HuH-7 (cell line): ENCODE measurements around the gene CRYGN.

Source experiments
- DNase-seq: peaks from one replicate; pipeline ENCODE4 v3.0.0; 2011; ENCODE audit warnings: low spot score

Gene CRYGN

DNA sequence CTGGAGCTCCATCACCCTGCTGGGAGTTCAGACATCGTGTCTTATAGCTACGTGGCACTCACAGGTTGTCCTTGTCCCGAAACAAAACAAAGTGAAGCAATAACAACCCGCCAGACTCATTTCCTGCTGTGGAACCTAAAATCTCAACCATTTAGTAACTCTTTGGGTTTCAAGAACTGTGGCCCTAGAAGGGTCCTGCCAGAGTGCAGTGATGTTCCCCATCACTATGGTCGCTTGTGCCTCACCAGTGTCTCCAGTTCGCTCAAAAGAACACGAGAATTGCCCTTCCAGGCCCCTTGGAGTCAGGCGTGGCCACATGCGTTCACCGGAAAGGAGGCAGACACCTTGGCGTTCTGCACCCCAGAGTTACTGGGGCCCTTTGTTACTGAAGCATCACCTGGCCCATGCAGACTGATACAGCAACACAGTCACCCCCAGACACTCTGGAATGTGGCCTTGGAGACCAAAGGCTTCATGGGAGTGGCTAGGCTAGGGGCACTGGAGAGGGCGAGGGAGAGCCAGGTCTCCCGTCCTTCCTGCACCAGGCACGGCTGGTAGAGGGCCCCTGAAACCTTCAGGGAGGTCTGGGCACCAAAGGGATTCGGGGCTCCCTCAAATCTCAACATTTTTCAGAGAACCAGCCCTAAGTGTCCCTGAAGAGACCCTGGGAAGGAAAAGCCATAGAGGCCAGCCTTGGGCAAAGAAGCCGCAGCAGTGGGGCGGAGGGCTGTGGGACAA is 908 bp downstream of the CRYGN start:
- DNase-seq = no peak

DNA sequence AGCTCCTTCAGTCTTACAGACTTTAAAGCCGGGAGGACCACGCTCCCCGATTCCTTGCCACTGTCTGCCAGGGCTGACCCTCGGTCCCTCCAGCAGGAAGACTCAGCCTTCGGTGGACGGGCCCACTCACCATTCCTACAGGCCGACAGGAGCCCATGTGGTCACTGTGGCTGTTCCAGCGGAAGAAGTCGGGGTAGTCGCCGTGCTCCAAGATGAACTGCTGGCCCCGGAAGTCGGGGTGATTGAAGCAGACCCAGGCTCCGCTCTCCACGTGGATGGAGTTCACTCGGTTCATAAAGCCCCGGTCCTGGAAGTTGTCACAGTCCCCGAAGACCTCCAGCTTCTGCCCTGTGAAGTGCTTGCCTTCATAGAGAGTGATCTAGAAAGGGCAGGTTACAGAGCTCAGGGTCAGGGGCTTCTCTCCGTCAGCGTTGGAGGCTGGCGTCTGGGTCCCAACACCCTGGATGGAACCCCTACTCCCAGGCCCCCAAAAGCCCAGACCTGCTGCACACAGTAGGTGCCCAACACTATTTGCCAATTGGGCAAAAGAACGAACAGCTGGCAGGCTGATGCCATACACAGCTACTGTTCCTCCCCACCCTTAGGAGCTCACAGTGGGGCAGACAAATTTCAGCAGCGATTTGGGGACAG is 1.9 kb downstream of the CRYGN start:
- DNase-seq = no peak

DNA sequence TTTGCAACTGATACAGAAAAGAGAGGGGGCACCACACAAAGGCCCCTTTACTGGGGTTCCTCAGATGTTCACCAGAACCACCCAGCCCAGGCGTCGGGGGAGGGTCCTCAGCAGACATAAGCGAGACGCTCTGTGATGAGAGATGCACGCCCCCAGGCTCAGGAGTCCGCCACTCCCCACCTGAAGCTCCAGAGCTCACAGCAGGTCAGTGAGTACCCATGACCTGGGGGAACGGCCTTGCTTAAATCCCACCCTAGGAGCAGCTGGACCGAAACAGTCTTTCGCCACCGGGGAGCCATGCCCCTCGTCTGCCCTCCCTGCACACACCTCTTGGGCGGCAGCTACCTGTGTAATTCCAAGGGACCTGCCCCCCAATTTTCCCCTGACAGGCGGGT is 2.8 kb downstream of the CRYGN start:
- DNase-seq = no peak

DNA sequence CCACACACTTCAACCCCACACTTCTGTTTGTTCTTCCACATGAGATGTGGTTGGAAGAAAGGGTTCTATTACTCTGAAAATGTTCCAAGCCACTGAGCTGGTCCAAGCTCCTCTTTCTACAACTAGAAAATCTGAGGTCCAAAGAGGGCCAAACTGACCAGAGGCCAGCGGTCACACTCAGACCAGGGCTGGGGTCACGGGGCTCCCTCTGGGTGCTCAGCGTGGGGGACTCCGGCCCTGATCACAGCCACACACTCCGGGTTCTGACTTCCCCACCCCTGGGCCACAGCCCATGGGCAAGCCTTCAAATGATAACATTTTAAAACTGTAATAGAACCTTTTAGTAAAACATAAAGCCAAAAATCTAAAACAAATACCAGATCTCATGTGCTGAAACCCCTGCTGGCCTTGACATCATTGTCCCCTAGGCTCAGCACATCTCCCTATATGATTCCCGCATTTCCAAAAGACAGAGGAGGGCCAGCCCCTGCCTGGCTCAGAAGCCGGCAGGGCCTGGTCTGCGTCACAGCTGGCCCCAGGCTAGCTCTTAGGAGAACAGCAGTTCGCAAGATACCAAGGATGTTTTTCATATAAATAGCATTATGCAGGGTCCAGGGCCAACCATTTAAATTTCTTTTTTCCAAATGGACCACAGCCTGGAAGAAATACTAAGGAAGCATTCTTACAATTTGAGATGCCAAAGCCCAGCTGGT is 3.3 kb downstream of the CRYGN start:
- no peak for DNase-seq

DNA sequence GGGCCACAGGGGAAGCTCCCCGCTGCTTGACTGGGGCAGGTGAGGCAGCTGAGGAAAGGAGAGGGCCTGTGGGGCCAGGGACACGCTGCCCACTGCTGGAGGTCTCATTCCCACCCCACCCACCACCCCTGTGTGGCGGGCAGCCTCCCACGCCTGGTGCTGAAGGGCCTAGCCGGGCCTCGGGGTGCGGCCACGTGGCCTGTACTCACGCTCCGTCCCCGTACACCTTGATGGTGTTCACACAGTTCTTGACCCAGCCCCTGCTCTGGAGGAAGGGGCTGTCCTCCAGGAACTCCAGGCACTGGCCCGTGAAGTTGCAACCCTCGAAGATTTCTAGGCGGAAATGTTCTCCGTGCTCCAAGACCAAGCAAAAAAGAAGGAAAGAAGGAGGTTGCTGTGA is 4.0 kb downstream of the CRYGN start:
- no peak for DNase-seq

DNA sequence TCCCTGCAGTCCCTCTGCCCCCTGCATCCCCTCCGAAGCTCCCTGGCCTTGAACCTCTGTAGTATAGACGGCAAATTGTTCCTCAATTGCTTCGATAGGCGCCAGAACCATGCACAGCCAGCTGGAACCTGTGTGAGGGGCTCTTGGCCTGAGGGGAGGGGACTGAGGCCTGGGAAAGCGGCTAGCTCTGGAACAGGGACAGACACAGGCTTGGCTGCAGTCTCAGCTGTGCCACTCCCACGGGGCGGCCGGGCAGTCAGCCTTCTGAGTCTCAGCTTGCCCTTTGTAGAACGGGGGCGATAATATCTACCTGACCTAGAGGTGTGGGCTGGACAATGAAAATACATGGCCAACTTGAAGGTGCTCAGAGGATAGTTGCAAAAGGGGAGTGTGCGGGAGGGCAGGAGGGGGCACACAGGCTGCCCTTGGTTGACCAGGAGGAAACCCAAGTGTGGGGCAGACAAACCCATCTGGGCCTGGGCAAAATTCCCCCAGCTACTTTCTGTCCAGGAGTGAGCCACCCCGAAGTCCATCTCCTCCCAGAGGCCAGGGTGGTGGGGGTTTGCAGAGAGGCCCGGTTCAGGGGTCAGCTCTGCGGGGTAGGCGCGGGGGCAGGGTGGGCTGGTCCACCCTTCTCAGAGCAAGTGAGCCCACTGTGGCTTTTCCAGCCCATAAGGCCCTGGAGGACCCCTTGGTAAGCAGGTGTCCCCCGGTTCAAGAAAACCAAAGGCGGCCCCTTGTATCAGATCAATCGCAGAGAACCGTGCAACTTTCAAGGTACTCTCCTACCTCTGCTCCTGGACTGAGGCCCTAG is 4.6 kb downstream of the CRYGN start:
- no peak for DNase-seq

DNA sequence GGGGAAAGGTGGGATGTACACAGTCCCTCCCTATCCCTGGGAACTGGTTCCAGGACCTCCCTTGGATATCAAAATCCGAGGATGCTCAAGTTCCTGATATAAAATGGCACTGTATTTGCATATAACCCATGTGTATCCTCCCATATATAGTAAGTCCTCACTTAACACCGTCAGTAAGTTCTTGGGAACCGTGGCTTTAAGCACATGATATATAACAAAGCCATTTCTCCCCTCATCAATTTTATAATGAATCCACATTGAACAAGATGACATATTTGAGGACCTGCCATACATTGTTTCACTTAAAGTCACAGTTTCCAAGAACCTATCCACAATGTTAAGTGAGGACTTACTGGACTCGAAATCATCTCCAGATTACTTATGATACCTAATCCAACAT is 5.4 kb downstream of the CRYGN start:
- DNase-seq = no peak

DNA sequence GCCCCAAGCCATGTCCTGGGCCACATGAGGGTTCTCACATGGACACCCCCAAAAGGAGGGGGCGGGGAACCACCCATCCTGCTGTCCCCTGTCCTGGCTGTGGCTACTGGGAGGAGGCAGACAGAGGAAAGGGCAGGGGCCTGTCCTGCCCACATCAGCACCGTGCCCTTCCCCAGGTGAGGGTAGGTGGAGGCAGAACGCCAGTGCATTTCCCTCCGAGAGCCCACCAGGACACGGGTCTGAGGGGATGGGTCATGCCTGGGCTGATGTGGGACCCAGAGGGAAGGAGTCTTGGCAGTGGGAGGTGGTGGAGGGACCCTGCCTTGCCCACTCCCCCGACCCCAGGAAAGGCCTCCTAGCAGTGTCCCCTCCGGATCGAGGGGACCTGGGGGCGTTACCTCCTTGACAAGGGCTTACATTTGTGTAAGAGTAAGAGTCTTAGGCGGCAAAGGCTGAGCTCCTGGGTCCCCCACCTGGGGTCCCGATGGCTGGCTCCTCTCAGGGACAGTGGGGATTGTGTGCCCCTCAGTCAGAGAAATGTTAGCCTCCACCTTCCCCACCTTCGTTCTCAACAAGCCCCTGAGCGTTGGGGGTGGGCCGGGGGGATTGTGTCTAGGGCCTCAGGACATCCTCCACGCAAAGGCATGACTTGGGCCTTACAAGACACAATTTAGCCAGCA is 6.1 kb downstream of the CRYGN start:
- DNase-seq = no peak

DNA sequence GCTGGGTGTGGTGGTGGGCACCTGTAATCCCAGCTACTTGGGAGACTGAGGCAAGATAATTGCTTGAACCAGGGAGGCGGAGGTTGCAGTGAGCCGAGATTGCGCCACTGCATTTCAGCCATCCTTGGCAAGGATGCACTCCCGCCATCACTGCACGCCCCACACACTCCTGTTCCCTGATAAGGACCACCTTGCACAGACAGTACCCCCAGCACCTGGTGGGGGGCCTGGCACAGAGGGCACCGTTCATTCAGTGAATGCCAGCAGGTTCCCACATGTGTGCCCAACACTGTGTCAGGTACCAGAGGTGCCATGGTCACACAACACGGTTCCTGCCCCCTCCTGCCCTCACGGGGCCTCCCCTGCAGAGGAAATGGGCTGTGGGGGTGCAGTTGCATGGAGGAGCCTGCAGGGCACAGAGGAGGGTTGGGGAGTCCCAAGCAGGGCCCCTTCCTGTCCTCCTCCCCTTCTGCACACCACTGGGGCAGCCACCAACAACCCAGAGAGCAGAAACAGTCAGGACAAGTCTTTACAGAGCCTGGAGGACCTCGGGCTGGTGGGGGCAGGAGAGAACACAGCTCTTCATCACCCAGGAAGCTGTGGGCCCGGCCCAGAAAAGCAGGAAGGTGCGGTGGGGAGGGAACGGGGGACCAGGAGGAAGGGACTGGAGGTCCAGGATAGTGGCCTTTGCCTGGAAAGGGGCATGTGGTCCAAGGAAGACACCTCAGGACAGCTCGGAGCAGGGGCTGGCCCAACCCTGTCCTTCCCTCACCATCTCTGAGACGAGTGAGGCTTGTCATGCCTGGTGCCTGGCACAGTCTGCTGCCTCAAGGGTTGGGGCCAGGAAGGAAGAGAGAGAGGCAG is 7.1 kb downstream of the CRYGN start:
- DNase-seq = no peak

DNA sequence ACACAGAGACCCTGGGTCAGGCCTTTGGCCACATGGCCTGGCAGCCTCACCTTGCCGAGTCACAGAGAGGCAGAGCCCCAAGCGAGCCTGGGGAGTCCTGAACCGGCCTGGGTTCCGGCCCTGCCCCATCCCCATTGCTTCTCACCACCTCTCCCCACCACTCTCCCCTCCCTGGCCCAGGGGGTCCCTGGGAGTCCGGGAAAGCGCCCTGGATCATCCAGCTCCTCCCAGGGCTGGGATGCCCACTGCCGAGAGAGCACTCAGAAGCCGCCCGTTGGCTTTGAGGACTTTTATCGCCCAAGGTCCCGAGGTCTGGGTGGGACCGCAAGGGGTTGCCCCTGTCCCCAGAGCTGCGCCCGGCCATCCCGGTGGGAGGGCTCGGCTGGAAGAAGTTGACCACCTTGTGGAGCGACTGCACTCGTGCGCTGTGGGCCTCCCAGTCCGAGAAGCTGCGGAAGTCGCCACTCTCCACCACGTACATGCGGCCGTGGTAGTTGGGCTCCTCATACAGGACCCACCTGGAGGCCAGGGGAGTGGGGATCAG is 8.1 kb downstream of the CRYGN start:
- no peak for DNase-seq

DNA sequence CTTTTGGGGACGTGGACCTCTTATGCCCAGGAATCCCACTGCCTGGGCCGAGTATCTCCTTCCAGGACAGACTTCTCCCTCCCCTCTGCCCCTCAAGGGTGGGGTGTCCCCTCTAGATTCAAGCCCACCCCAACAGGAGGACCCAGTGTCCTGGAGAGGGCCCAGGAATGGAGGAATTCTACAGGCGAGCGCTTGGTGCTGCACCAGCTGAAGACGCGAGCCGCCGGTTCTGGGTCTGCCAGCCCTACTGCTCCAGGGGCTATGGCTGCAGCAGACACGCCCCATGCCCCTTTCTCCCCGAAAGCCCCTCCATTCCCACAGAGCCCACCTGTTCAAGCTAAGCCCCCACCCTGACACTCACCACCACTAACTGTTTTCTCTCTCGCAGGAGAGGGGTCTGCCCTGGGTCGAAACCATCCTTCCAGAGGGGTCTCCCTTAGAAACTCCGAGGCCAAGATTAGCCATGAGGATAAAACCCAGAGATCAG is 8.6 kb downstream of the CRYGN start:
- no peak for DNase-seq

DNA sequence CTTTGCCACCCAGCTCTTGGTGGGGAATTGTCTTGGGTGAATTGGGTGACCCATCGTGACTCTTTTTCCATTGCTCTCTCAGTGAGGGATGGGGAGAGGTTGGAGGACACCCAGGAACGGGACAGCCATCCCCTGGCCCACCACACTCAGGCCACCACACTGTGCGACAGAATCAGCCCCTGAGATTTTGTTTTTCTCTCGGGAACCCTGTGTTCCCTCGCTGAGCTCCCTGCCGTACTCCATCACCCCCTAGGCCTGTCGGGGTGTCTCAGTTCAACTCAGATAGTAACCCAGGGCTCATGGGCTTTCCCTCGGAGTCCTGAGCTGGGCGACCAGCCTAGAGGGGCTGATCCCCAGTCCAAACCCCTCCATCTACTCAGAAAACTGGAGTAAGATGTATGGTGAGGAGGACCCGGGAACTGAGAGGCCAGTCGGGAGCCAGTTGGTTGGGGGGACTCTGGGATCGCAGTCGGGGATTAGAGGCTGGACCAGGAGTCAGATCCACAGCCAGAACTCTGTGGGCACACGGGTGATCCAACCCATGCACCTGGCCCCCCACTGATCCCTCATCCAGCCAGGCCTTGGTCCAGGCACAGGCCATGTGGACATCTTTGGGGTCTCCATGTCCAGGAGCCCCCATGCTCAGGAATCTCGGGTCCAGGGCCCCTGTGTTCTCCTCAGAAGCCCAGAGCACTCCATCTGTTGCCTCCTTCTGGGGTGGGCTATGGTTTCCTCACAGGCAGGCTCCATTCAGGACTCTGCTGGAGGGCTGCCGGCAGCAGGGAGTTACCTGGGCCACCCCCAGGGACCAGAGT is 9.3 kb downstream of the CRYGN start:
- no peak for DNase-seq

DNA sequence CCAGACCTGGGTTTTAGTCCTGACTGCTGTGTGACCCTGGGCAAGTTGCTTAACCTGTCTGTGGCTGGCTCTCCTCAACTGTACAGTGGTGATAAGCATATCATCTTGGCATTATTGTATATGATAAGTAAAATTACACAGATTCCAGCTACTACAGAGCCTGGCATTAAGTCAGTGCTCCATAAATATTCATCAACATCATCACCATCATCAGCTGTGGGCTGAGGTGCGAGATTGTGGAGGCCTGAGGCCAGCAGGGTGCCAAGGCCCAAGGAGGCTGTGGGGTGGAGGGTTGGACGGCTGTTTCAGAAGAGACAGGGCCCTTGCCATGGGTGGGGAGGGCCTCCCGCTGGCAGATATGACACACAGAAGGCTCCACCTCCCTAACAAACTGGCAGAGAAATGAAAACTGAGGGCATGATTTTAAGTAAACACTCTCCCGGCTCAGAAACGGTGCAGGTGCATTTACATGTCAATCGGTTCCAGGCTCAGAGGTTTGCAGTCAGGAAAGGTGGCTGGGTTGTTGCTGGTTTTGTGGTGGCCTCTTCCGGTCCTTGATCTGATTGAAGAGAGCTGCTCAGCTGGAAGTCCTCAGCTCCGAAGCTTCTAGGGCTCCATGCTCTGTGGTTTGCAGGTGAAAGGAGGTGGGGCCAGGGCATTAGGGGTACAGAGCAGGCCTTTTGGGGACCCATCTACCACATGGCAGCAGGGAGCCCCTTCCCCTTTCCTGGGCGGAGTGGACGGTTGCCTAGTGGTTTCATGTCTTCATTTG is 10.2 kb downstream of the CRYGN start:
- DNase-seq = no peak

DNA sequence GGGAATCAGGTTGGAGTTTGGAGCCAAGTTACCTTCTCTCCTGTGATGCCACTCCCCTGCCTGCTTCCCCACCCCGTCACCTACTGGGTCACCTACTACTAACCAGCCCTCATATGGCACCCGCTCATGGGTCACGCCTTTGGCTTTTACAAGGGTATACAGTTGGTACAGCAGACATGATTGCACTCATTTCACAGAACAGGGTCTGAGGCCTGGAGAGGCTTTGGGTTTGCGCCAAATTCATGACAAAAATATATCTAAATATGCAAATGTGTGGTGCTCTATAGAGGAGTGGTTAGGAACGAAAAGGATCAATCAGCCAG is 10.7 kb downstream of the CRYGN start:
- no peak for DNase-seq

DNA sequence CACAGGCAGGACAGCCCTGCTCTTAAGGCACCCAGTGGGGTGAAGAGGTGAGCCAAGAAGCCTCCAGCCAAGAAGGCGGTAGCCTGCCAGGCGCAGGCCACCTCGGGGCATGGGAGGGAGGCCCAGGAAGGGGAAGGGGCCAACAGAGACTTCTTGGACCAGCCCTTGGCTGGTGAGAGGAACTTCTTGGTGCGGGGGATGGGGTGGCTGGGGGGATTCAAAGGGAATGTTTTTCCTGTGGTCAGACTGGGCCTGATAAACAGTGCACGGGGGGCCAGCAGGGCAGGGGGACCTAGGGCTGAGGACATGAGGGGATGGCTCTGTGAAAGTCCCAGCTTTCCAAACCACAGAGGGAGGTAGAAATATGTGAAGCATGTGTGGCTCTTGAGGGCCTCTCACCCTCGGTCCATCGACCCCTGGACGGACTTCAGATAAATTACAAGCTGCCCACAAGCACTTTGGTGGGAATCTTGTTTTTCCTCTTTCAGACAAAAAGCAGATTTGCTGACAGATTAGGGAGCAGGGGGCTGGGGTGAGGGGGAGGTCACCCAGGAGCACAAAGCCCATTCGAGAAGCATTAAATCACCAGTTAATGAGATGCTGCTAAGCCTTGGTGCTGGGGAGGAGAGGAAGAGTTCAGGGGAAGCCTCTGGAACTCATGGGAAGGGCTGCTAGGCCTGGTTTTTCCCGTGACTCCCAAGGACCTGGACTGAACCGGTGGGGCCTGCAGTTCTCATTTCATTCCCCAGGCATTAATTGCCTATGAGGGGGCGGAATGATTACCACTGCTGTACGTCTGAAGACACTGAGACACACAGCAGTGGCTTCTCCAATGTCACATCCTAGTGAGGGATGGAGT is 11.3 kb downstream of the CRYGN start:
- no peak for DNase-seq

DNA sequence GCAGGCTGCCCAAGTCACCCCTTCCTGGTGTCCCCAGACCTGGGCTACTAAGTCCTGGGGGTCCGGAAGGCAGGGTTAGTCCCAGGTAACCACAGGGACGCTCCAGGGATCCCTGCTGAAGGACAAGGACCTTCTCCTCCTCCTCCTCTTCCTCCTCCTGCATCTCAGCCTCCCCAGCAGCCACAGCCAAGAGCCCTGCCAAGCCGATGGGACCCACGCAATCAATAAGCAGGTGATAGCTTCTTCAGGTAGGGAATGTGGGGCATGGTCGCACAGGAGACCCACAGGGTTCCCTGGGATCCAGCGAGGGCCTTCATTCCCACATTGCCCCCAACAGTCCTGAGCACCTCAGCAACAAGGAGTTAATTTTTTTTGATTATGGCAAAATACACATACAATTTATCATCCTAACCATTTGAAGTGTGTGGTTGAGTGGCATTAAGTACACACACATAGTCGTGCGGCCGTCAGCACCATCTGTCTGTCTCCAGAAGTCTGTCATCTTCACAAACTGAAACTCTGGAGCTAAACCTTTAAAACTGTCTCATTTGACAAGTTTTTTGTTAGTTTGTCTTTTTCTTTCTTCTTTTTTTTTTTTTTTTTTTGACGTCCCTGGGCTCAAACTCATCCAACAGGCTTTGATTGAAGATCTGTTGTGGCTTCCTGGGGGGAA is 12.1 kb downstream of the CRYGN start:
- no peak for DNase-seq

DNA sequence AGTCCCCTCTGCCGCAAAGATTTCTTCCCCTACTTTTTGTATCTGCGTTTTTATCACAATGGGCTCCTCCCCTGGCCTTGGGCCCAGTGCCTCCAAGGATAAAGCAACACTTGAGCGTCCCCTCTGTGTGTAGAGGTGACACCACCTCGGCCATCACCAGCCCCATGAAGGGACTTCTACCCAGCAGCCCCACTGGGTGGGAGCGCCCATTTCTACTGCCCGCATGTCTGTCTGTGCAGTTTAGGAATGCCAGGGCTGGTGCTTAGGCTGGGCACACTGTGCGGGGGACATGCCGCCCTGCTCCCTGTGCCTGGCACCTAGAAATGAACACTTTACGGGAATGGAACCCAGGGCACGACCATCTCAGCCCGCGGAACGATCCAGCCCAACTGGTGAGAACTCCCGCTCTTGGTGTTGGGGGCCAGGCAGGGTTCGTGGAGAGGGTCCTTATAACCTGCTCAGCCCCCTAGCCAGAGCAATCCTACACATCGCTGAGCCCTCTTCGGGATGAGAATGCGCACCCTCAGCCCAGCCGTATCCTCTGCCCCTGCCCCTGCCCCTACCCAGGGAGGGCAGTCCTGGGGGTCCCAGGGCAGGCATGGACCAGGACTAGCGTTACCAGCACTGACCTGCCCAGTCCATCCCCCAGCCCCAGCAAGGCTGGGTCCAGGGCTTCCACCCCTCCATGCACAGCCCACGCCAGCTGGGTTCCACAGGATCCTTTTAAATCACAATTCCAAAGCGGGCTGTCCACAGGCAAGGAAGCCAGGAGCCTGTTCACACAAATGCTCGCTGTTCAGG is 12.8 kb downstream of the CRYGN start:
- no peak for DNase-seq
